Prostate gland (tissue), 2 donors: ENCODE measurements around the gene GJA10.

ENCODE experiments used
- CTCF ChIP-seq, 4 experiments: fragments of 200-600 bp in 2 of 4; fragments of 450-650 bp in 2 of 4; sonication (generic) in 2 of 4; IDR thresholded peaks; 1 replicate in 3 of 4; 2 replicates in 1 of 4; pipeline ENCODE4 v1.5.1; 2016 to 2019; ENCODE audit warnings: antibody characterized with exemption in 4 of 4, mild to moderate bottlenecking in 2 of 4, moderate library complexity in 2 of 4
- POLR2A ChIP-seq: fragments of 450-650 bp; IDR thresholded peaks from one replicate; pipeline ENCODE4 v1.6.1; 2016; ENCODE audit warnings: antibody characterized with exemption, mild to moderate bottlenecking
- POLR2AphosphoS5 ChIP-seq: sonication (generic); formaldehyde crosslinking; IDR thresholded peaks from one replicate; pipeline ENCODE4 v1.6.1; 2017; ENCODE audit warnings: antibody characterized with exemption

- no peak for TF ChIP-seq CTCF (IDR thresholded peaks at IDR 0.05)
- no peak for TF ChIP-seq POLR2A
- no peak for TF ChIP-seq POLR2AphosphoS5
Observed at GRCh38 chr6:89910902-89911240, 16.6 kb downstream of the GJA10 start.
